Stomach (tissue), 4 donors: Measurements from ENCODE around the gene SORL1.

ENCODE experiments used
- CTCF ChIP-seq, 7 experiments: fragments of 450-650 bp in 4 of 7; fragments of 200-600 bp in 3 of 7; sonication (generic) in 3 of 7; IDR thresholded peaks; one replicate each; pipeline ENCODE4 v1.5.1; 2016 to 2019; ENCODE audit warnings: antibody characterized with exemption in 7 of 7, control low read depth in 2 of 7, mild to moderate bottlenecking in 1 of 7
- EP300 ChIP-seq: sonication (generic); formaldehyde crosslinking; IDR thresholded peaks from one replicate; pipeline ENCODE4 v1.6.1; 2017; ENCODE audit warnings: antibody characterized with exemption
- POLR2A ChIP-seq, 4 donors: fragments of 450-650 bp; IDR thresholded peaks; one replicate each; pipeline ENCODE4 v1.6.1; 2016; ENCODE audit warnings: antibody characterized with exemption in 4 of 4, control low read depth in 2 of 4, mild to moderate bottlenecking in 1 of 4, moderate library complexity in 1 of 4
- POLR2AphosphoS5 ChIP-seq, 3 donors: sonication (generic); formaldehyde crosslinking; IDR thresholded peaks; one replicate each; pipeline ENCODE4 v1.6.1; 2016; ENCODE audit warnings: antibody characterized with exemption in 3 of 3

GRCh38 chr11:121547574-121547973, 95.5 kb downstream of the SORL1 start:
- no peak for TF ChIP-seq POLR2AphosphoS5 (IDR thresholded peaks at IDR 0.05)
- TF ChIP-seq POLR2A (IDR thresholded peaks at IDR 0.05), result no peak
- no peak for TF ChIP-seq CTCF (IDR thresholded peaks at IDR 0.05)
- no peak for TF ChIP-seq EP300
